ENCODE data around the gene SLC9C1. TPM values are rescaled to one million over a fixed set of nuclear protein-coding genes. Genes with fewer than 3 reads are reported as not detected.
A peak's percentile ranks its signal among the peaks of the same experiment; 100 is the strongest.
"Not testable (repeated sequence)": the region's sequence is repeated elsewhere in the genome, so short reads cannot be mapped to it uniquely, and the experiment has no call there.

The SLC9C1 gene
- total RNA-seq, 1 donor from 2014 or later = 1.3 TPM

DNA sequence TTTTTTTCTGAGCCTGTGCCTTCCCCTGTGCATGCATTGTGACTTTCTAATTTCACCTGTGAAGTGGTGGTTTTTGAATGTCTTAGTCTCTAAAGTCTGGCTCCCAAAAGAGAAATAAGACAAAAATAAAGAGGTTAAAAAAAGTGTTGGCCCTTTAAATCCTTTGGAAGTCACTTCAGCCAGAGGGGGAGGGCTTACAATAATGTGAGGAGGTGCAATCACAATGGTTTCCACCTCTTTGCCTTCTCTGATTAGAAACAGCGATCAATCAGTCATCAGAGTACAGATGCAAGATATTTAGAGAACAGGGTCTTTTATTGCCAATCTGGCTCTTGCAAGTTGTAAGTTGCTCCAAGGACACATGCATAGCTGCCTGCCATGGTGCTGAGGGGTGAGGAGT lies 96.9 kb downstream of the SLC9C1 start:
- intact Hi-C loops (cut with micrococcal nuclease) = no loop called here
- H3K4me3 ChIP-seq = no peak overlapping the region
- H3K36me3 ChIP-seq = peaks cover 19% of the 10 kb centered on the region
- H3K27me3 ChIP-seq (ENCODE audit: low read depth) = no peaks in the 10 kb centered on the region
- no peak for DNase-seq
- TF ChIP-seq, protein P1, sequence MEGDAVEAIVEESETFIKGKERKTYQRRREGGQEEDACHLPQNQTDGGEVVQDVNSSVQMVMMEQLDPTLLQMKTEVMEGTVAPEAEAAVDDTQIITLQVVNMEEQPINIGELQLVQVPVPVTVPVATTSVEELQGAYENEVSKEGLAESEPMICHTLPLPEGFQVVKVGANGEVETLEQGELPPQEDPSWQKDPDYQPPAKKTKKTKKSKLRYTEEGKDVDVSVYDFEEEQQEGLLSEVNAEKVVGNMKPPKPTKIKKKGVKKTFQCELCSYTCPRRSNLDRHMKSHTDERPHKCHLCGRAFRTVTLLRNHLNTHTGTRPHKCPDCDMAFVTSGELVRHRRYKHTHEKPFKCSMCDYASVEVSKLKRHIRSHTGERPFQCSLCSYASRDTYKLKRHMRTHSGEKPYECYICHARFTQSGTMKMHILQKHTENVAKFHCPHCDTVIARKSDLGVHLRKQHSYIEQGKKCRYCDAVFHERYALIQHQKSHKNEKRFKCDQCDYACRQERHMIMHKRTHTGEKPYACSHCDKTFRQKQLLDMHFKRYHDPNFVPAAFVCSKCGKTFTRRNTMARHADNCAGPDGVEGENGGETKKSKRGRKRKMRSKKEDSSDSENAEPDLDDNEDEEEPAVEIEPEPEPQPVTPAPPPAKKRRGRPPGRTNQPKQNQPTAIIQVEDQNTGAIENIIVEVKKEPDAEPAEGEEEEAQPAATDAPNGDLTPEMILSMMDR (IDR thresholded peaks at IDR 0.05; ENCODE audit: borderline replicate concordance) = no peak
- H3K9me3 ChIP-seq (replicated peaks) = peaks cover 23% of the 10 kb centered on the region
- H3K4me1 ChIP-seq = no peaks in the 10 kb centered on the region
- H3K27ac ChIP-seq (replicated peaks) = no peak overlapping the region

DNA sequence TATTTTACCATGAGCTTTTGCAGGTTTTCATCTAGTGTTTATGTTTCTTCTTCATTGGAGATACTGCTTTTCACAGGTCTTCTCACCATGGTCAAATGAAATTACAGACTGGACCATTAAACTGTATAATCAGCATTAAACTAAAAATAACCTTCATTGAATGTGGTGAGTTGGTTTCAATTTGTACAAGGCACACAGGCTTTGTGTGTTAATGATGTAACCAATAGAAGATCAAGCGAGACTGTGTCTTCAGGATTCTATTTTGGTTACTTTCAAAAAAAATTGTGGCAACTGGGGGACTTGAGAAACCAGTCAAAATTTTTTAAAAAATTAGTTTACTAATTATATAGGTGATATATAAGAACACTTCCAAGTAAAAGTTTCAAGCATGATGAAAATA lies 106.7 kb downstream of the SLC9C1 start:
- no peaks in the 10 kb centered on the region for H3K4me1 ChIP-seq
- no peak overlapping the region for H3K4me3 ChIP-seq
- DNase-seq = no peak
- H3K9me3 ChIP-seq (replicated peaks) = peaks cover 20% of the 10 kb centered on the region
- TF ChIP-seq, protein P1 (IDR thresholded peaks at IDR 0.05; ENCODE audit: borderline replicate concordance) = no peak
- H3K27me3 ChIP-seq (ENCODE audit: low read depth) = no peaks in the 10 kb centered on the region
- intact Hi-C loops (cut with micrococcal nuclease) = no loop called here
- no peak overlapping the region for H3K27ac ChIP-seq (replicated peaks)
- peaks cover 11% of the 10 kb centered on the region for H3K36me3 ChIP-seq

DNA sequence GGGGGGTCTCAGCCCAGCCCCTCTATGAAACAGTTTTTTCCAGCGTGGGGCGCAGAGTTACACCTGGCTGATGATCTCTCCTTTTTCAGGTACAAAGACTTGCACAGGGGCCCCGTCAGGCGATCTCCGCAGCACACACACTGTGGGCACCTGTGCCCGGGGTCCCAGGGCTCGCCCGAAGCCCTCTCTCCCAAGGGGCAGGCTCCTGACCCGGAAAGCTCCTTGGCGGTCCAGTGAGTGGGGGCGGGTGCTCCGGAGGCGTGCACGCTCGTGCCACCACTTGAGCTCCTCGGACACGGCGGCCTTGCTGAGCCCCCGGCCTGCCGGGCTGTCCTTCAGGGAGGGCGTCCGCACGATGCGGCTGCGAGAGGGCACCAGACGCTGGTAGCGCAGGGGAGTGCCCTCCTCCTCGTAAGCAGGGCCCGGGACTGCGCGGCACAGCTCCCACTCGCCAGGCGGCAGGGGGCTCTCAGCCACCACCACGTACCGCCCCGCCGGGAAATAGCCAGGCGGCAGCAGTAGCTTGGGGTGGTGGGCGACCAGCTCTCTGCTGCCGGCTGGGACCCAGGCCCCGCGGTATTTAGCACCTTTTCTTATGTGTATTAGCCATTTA lies 108.5 kb downstream of the SLC9C1 start:
- H3K4me3 ChIP-seq = peak overlapping the region; percentile 49
- H3K36me3 ChIP-seq; H3K27me3 ChIP-seq (ENCODE audit: low read depth); H3K4me1 ChIP-seq; H3K9me3 ChIP-seq (replicated peaks); intact Hi-C loops (cut with micrococcal nuclease); DNase-seq; H3K27ac ChIP-seq (replicated peaks): not testable (repeated sequence)

DNA sequence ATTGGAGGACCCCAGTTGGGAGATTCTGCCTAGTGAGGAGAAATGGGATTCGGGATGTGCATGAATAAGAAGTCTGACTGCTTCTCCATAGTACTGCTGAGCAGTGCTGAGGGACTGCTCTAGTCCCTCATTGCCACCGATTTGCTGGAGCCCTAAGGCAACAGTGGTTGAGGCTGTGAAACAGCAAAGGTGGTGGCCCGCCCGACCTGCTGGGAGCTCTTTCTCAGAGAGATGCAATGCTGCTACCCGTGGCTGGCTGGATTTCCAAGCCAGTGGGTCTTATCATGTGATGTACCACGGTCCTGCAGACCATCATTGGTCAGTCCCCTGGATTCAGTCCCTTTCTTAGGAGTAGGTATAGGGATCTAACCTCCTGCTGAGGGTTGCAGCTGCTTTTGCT lies 118.4 kb downstream of the SLC9C1 start:
- Histone ChIP-seq H3K27me3 (ENCODE audit: low read depth) (no peaks in the 10 kb centered on the region), H3K4me1 (no peaks in the 10 kb centered on the region), H3K9me3 (replicated peaks) (no peaks in the 10 kb centered on the region), H3K27ac (replicated peaks) (no peak overlapping the region), H3K4me3 (no peak overlapping the region), H3K36me3 (no peaks in the 10 kb centered on the region)
- no peak for DNase-seq
- TF ChIP-seq, protein P1 (IDR thresholded peaks at IDR 0.05; ENCODE audit: borderline replicate concordance) = no peak
- intact Hi-C loops (cut with micrococcal nuclease) = no loop called here

DNA sequence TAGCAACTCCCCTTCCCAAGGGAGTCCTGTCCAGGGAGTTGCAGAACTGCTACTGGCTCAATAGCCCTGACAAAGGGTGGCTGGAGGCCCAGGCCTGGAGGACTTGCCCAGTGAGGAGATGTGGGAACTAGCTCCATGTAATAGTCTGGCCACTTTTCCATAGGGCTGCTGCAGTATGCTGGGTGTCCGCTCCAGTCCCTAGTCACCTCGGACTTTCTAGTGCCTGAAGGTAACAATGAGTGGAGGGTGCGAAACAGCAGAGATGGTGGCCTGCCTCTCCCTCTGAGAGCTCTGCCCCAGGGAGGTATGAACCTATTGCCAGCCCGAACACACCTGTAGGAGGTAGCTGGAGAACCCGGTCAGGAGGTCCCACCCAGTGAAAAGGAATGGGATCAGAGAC lies 119.0 kb downstream of the SLC9C1 start:
- H3K4me1 ChIP-seq = no peaks in the 10 kb centered on the region
- intact Hi-C loops (cut with micrococcal nuclease) = no loop called here
- no peak overlapping the region for H3K27ac ChIP-seq (replicated peaks)
- H3K27me3 ChIP-seq (ENCODE audit: low read depth) = no peaks in the 10 kb centered on the region
- DNase-seq = no peak
- H3K9me3 ChIP-seq (replicated peaks) = no peaks in the 10 kb centered on the region
- H3K36me3 ChIP-seq = no peaks in the 10 kb centered on the region
- H3K4me3 ChIP-seq = no peak overlapping the region
- TF ChIP-seq, protein P1 (IDR thresholded peaks at IDR 0.05; ENCODE audit: borderline replicate concordance) = no peak

DNA sequence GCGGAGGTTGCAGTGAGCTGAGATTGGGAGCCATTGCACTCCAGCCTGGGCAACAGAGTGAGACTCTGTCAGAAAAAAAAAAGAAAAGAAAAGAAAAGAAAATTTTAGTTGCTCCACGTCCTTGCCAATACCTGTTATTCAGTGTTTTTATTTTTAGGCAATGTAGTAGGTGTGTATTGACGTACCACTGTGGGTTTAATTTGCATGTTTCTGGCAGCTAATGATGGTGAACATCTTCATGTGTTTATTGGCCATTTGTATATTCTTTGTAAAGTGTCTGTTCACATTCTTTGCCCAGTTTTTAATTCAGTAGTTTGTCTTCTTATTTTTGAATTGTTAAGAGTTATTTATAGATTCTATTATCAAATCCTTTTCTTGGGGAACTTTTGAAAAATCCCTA lies 122.9 kb downstream of the SLC9C1 start:
- H3K4me3 ChIP-seq = no peak overlapping the region
- no peaks in the 10 kb centered on the region for H3K4me1 ChIP-seq
- H3K27ac ChIP-seq (replicated peaks) = no peak overlapping the region
- TF ChIP-seq, protein P1 (IDR thresholded peaks at IDR 0.05; ENCODE audit: borderline replicate concordance) = no peak
- peaks cover under 1% of the 10 kb centered on the region for H3K9me3 ChIP-seq (replicated peaks)
- intact Hi-C loops (cut with micrococcal nuclease) = no loop called here
- H3K27me3 ChIP-seq (ENCODE audit: low read depth) = no peaks in the 10 kb centered on the region
- no peaks in the 10 kb centered on the region for H3K36me3 ChIP-seq
- no peak for DNase-seq

Measured in left ventricle myocardium inferior (tissue), 1 donor.